ENCODE results near the gene DMPK.
"Not testable (repeated sequence)": the region's sequence is repeated elsewhere in the genome, so short reads cannot be mapped to it uniquely, and the experiment has no call there.

DMPK gene

DNA sequence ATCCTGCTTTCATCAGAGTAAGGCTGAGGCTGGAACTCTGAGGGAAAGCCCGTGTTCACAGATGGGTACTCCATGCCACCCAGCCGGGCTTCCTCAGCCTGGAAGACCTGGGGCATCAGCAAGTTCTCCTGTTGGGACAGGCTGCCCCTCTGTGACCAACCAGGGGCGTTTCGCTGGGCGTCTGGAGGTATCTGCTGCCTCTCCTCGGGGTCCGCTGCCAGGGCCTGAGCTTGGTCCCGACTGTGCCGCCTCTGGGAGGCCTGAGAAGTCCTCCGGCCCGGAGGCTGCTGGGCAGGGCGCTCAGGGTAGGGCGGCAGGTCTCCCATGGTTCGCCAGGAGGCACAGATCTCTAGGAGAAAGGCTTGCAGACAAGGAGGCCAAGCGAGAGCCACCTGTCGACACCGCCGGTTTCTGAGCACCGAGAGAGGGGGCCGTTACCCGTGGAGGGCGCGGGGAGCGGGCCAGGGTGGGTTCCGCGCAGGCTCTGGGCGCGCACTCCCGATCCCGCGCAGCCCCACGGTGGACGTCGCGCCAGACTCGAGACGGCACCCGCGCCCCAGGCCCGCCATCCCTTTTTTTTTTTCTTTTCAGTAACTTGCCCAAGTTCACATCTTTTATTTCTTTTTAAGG is 32.7 kb upstream of the DMPK start, which contains the start of gene RSPH6A:
Gene RSPH6A, minus strand, starts transcription at position 458 of the 630 bp plus-strand sequence. Its CDS starts 132 bp downstream, at position 326.
- DNase-seq: no peak

DNA sequence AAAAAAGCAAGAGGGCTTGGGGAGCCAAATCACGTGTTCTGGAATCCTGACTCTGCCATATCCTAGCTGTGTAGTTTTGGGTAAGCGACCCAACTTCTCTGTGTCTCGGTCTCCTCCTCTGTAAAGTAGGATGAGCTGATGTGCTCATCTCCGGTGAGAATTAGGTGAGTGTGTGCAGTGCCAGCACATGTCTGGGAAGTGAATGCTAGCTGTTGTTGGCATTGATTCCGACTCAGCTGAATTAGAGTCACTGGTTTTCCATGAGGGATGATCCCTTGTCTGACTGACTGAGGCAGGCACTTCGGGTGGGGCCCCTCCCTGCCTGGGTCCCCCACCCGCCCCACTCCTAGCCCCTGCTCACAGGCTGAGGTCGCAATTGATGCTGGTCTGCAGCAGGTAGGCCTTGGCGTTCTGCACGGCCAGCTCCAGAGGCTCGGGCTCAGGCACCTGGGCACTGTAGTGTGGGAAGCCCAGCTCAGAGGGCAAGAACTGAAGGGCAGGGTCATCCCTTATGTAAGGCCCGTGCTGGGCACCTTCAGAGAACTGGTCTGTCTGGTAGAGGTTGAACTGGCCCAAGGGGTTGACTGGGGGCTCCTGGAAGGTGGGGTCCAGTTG is 32.0 kb upstream of the DMPK start:
- no peak for DNase-seq

DNA sequence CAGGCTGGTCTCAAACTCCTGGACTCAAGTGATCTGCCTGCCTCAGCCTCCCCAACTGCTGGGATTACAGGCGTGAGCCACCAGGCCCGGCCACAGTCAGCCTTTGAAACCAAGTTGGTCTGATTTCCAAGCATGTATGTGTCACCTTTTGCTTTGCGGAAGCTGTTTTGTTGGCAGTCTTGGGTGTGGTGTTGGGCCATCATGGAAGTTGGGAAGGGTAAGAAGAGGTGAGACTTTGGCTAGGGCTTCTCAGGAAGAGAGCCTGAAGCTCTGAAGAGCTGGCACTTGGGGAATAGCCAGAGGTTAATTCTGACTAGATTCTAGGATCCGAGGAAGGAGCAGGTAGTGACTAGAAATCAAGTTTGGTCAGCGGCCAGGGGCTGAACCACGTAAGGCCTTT is 30.0 kb upstream of the DMPK start:
- no peak for DNase-seq

DNA sequence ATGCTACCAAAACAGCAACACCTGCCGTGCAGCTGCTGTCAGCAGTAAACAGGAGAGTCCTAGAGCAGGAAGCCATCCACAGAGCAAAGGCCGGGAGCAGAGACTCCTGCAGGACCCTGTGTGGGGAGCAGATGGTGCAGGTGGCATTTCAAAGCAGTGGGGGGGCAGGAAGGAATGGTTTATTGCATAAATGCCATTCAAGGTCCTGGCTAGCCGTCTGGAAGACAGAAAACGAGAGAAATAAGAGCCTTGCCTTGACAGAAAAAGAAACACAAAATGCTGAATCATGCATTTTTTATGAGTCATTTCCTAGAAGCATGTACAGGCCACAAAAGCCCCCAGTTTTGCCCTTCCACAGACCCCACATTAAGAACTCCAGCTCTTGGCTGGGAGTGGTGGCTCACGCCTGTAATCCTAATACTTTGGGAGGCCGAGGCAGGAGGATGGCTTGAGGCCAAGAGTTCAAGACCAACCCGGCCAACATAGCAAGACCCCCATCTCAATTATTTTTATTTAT is 27.4 kb upstream of the DMPK start:
- peak; percentile 87 for DNase-seq

DNA sequence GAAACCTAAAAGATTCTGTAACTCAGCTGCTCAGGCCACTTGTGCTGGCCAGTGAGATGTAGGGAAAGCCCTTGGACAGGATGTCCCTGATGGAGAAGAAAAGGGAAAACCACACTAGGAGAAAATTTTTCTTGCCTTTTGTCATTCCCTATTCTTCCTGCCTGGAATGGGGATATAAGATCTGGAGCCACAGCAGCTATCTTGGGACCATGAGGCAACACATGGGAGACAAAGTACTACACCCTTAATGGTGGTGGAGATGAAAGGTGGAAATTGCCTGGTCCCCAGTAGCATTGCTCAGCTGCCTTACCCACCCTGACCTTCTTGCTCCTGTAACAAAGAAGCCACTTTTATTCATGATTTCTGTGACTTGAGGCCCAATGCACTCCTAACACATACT is 23.4 kb upstream of the DMPK start:
- DNase-seq: no peak

DNA sequence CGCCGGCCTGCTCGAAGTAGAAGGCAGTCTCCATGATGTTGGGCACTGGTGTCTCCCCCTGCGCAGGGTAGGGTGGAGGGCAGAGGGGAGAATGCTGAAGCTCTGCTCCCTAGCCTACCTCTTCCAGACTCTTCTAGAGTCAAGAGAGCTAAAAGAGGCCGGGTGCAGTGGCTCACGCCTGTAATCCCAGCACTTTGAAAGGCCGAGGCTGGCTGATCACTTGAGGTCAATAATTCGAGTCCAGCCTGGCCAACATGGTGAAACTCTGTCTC is 22.6 kb upstream of the DMPK start:
- no peak for DNase-seq

DNA sequence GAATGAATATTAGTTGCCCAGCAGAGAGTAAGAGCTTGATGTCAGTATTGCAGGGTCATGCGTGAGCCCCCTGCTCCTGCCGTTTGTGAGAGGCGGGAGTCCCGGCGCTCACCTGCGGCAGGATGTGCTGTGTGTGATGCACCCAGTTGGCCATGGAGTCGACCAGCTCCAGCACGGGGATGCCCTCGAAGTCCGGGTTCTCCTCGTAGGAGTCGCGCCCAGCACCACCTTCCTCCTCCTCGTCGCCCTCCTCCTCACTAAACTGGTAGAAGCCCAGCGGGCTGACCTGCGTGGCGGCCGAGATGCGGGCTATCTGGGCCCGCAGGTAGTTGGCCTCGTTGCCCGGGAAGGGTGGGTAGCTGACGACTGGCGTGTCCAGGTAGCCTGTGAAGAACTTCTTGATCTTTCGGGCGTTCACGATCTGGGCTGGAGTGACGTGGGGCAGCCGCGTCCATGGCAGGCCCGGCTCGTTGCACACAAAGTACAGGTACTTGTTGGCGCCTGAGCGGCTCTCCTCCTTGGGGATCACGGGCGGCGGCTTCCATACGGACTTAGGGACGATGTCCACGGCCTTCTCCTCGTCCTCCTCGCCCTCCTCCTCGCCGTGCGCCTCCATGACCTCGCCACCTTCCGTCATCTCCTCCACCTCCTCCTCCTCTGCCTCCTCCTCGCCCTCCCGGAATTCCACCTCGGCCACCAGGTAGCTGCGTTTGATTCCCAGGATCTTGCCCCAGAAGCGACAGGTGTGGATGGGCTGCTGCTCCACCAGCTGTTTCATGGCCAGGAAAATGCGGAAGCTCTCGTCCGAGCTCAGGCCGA is 22.1 kb upstream of the DMPK start:
- DNase-seq: no peak

DNA sequence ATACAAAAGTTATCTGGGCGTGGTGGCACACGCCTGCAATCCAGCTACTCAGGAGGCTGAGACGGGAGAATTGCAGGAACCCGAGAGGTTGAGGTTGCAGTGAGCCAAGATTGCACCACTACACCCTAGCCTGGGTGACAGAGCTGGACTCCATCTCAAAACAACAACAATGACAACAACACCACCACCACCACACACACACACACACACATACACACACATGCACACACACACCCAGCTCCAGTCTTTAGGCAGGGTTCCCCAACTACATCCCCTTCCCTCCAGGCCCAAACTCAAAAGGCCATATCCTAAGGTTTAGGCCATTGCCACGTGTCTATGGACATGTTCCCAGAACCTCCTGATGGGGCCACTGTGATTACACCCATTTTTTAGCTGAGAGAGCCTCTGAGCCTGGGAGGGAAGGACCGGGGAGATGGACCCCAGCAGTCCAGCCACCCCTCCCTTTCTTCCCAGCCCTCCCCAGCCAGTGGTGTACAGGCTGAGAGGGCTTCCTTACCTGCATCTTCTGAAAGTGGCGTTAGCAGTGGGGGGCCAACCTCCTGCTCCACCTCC is 19.4 kb upstream of the DMPK start:
- no peak for DNase-seq

DNA sequence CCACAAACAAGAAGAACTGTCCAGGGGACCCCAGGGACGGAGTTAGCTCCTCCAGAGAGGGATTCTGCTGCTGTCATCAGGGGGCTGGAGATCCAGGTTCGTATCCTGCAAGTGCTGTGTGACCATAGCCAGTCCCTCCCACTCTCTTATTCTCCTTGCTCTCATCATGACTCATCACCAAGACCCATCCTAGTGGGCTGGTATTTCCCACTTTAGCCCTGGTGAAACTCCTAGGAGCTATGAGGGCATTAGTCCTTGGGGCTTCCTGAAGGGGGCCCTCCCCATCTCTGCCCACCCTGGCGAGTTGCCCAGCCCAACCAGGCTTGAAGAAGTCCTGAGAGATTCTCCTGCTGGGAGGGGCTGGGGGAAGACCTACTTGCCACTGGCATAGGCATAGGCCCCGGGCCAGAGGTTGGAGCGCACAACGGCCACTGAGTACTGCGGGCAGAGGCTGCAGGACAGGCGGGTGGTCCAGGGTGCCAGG is 17.8 kb upstream of the DMPK start:
- DNase-seq: peak; percentile 67

DNA sequence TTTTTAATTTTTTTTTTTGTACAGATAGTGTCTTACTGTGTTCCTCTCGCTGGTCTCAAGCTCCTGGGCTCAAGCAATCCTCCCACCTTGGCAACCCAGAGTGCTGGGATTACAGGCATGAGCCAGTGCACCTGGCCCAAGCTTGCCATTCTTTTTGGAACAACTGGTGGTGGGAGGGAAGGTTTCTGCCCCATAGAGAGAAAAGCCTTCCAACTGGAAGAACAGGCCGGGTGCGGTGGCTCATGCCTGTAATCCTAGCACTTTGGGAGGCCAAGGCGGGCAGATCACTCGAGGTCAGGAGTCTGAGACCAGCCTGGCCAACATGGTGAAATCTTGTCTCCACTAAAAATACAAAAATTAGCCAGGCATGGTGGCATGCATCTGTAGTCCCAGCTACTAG is 17.3 kb upstream of the DMPK start:
- not testable (repeated sequence) for DNase-seq

DNA sequence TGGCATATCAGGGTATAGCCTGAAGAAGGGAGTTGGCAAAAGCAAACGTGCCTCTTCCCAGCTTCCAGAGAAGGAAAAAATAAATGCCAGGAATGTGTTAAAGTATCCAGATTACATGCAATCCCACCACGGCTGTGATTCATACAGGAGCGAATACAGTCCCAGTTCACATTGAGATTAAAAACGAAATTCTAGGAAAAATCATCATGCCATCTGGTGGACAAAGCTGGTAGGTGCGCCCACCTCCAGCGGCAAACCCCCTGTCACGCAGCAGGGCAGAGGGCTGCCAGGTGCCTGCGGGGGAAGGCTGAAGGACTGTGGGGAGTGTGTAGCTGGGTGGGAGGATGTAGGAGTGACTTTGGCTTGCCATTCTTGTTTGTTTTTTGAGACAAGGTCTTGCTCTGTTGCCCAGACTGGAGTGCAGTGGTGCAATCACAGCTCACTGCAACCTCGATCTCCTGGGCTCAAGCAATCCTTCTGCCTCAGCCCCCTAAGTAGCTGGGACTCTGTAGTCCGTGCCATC is 16.8 kb upstream of the DMPK start:
- DNase-seq: peak; percentile 88

DNA sequence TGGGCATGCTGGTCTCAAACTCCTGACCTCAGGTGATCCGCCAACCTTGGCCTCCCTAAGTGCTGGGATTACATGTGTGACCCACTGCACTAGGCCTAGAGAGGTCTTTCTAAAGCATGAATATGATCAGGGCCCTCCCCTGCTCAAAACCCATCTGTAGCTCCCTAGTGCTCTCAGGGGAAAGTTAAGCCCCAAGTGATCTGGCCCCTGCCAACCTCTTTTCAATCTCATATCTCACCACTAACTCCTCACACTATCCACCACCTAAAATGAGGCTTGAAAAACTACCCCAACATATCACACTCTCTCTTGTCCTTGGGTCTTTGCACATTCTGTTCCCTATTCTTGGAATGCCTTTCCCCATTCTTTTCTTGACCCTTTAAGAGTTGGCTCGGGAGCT is 12.3 kb upstream of the DMPK start:
- no peak for DNase-seq

DNA sequence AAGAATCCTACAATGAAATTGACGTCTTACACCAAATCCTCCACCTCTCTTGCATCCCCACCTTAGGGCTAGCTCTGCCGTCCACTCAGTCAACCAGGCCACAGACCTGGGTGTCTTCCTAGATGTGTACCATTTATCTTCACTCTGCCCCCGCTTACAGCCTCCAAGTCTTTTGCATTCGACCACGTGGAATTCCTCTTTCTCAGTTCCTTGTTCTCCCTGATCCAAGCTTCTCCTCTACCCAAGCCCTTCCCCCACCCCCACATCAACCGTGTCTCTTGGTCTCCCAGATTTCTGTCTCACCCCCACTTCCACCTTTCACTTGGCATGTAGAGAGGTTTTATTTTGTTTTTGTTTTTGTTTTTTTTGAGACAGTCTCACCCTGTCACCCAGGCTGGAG is 11.6 kb upstream of the DMPK start:
- DNase-seq: no peak

DNA sequence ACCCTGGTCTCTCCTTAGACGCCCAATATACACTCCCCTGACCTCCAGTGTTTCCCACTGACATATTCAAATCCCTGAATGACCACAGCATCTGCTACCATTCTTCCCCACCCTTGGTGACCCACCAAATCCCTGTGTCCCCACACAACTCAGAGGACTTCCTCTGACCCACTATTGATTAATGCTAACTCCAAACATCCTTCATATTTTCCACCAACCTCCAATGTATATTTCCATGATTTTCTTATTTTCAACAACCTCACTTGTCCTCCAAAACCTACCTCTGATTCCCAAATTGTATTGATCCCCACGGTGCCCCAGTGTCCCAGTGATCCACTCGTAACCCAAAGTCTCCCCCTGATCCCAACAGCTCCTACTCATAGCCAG is 10.9 kb upstream of the DMPK start:
- no peak for DNase-seq

DNA sequence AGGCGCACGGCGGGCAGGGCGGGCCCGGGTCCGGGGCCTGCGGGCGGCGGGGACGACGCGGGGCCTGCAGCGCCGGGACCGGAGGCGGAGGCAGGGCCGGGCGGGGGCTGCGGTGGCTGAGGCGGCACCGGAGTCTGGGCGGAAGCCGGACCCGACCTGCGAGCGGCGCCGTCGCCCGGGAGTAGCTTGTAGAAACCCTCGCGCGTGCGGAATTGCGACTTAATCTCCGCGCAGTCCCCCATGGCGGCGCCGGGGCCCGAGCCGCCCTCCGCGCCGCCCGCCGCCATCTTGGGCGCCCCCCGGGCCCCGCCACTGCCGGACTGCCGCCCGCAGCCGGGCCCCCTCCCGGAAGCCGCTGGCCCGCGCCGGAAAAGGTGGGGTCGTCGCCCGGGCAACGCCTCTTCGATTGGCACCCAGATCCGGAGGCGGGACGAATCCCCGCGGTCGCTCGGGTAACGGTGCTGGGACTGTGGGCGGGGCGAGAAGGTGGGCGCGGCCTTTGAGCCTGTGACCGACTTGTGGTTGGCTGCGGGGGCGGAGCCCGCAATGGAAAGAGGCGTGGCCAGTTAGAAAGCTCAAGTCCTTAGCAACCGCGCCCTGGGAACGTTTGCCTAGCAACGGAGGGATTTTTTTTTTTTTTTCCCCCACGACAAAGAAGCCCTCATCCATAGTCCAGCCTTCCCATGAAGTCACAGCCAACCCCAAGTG is 10.3 kb upstream of the DMPK start, which contains the start of gene DMWD:
Gene DMWD, minus strand, starts transcription at position 376 of the 708 bp plus-strand sequence. Its CDS starts 89 bp downstream, at position 287.
- DNase-seq: peak; percentile 98

DNA sequence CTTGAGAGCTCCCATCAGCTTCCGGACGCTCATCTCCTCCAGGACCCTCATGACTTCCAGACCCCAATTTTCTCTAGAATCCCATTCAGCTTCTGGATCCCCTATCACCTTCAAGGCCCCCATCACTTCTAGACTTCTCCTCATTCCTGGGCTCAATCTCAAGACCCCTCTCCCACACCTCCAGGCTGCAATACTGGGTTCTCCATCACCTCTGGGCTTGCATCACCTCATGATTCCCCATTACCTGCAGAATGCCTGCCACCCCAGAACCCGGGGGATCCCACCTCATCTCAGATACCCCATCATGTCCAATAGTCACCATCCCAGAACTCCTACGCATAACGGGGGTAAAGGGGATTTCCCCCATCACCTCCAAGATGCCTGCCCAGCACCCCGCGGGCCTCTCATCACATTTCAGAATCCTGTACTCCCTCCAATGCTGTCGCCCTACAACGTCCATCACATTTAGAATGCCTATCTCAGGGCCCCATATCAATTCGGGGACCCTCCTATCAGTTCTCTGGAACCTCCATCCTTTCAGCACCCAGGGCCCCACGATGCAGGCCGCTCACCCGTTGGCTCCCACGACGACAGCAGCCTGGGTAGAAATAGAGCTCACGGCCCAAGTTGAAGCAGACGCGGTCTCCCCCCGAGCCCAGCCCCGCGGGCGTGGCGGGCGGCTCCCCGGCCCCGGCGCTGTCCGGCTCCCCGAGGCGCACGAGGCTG is 9.6 kb upstream of the DMPK start:
- DNase-seq: no peak

DNA sequence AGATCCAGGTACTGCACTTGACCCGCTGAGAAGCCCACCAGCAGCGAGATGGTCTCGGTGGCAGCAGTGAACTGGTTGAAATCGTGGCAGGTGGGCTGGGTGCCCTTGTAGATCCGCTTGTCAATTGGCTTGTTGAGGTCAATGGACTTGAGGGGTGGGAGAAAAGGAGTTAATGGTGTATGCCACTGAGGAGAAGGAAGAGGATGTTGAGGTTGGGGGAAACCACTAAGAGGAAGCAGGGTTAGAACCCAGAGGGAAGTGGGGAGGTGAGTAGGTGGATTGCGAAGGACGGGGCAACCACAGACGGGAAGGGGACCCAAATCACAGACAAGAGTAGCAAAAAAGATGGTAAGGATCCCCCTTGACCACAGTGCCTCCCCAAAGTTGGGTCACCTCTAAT is 8.7 kb upstream of the DMPK start:
- no peak for DNase-seq

DNA sequence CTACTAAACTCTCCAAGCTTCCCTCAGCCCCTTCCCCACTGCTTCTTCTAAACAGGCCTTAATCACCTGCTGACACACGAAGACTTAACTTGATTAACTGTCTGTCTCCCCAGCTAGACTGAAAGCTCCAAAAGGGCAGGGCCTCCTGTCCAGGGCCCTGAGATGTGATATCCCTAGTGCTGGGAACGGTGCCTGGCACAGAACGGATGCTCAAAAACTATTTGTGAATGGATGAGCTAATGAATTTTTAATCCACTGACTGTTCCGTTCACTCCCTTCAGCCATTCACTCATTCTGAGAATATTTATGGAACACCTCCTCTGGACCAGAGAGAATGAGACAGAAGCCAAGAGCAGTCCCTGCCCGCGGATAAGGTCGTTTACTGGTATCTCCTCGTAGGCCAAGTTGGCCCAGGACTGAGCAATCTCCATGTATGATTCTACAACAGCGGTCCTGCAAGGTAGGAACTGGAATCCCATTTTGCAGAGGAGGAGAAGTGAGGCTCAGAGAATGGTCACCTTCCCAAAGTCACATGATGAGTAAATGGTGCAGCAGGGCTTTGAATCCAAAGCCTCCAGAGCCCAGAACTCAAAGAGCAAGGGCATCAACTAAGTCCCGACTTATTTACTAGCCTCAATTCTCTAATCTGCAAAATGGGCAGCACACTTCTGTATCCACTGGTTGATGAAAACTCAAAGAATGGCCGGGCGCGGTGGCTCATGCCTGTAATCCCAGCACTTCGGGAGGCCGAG is 6.9 kb upstream of the DMPK start:
- no peak for DNase-seq

DNA sequence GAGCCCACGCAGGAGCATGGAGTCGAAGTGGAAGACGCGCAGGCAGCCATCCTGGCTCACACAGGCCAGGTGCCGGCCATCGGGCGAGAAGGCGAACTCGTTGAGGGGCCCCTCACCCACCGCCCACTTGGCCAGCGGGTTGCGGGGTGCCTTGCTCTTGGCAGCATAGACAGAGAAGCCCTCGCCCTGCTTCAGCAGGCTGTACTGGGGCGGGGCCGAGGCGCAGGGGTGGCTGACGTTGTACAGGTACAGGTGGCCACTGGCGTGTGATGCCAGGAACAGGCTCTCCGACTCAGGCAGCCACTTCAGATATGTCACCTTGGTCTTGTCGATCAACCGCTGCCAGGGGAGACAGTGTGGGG is 4.2 kb upstream of the DMPK start:
- no peak for DNase-seq

DNA sequence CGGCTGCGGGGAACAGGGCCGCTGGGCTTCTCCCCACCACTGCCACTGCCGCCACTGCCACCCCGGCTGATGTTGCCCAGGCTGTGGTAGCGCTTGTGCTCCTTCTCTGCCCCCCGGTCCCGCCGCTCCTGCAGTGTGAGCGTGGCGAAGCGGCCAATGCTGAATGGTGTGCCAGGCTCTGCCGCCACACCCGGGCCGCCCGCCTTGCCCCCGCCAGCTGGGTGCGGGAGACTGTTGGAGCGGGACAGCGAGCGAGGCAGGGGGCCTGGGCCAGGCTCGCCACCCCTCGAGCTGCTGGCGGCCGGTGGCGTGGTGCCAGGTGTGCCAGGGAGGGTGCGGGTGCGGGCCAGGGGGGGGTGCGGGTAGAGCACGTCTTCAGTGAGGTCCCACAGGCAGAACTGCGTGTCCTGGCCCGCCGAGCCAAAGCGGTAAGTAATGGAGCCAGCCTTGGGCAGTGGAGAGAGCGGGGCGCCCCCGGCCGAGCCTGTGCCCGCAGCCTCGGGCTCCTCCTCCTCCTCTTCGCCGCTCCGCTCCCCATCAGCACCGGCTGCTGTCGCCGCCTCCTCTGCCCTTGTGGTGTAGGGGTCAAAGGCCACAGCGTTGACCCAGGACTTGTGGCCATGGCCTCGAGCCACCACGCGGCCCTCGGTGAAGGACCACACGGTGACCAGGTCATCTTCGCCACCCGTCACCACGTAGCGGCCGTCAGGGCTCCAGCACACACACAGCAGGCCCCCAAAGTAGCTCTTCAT is 3.7 kb upstream of the DMPK start:
- DNase-seq: no peak

Data from fibroblast of skin of right quadriceps (primary cell).